K562 (cell line): ENCODE results near the gene C17orf50. TPM values are rescaled to one million over a fixed set of nuclear protein-coding genes. Genes with fewer than 3 reads are reported as not detected.

Experiments
- BCLAF1 ChIP-seq, 2 experiments: fragments of 450-650 bp in 1 of 2; IDR thresholded peaks; 2 replicates each; pipeline ENCODE4 v1.6.1; 2011 to 2017; ENCODE audit warnings: low read depth in 2 of 2, antibody characterized with exemption in 1 of 2, borderline replicate concordance in 1 of 2, low read length in 1 of 2, mild to moderate bottlenecking in 1 of 2, mixed read lengths in 1 of 2; ENCODE audit not compliant: control insufficient read depth in 1 of 2
- JUND ChIP-seq, 2 experiments: IDR thresholded peaks; 2 replicates in 1 of 2; 3 replicates in 1 of 2; pipeline ENCODE4 v1.6.1; 2011; ENCODE audit warnings: borderline replicate concordance in 2 of 2, low read depth in 2 of 2, low read length in 2 of 2, improper control_type of control experiment in 1 of 2, missing biosample characterization in 1 of 2, missing genetic modification characterization in 1 of 2, missing genetic modification reagents in 1 of 2
- LARP7 ChIP-seq: fragments of 450-650 bp; IDR thresholded peaks from 2 replicates; pipeline ENCODE4 v1.6.1; 2016
- MYC ChIP-seq, 2 experiments: fragments of 250-450 bp in 1 of 2; sonication (Bioruptor Pico) in 1 of 2; IDR thresholded peaks; 2 replicates each; pipeline versions ENCODE4 v1.5.1 to v1.6.1; 2012 to 2021; ENCODE audit warnings: low read depth in 2 of 2, borderline replicate concordance in 1 of 2, improper control_type of control experiment in 1 of 2, low read length in 1 of 2, mild to moderate bottlenecking in 1 of 2, moderate library complexity in 1 of 2
- PHF8 ChIP-seq: fragments of 200-600 bp; sonication (generic); IDR thresholded peaks from 2 replicates; pipeline ENCODE4 v1.6.1; 2012; ENCODE audit warnings: mixed run types, mild to moderate bottlenecking, inconsistent platforms, low read length, moderate library complexity, borderline replicate concordance
- RBM34 ChIP-seq: fragments of 200-400 bp; formaldehyde crosslinking; IDR thresholded peaks from 2 replicates; pipeline ENCODE4 v1.6.1; 2018; ENCODE audit warnings: low read length, borderline replicate concordance; ENCODE audit not compliant: insufficient read depth
- TAF1 ChIP-seq: IDR thresholded peaks from 2 replicates; pipeline ENCODE4 v1.6.1; 2011; ENCODE audit warnings: mild to moderate bottlenecking, low read length, moderate library complexity; ENCODE audit not compliant: insufficient read depth, control insufficient read depth, severe bottlenecking; ENCODE audit errors: extremely low read depth
- TOE1 ChIP-seq, 2 experiments: fragments of 450-650 bp in 1 of 2; sonication (generic) in 1 of 2; formaldehyde crosslinking in 1 of 2; IDR thresholded peaks; 2 replicates each; pipeline versions ENCODE4 v1.7.1 to v1.8.0; 2016 to 2022; ENCODE audit warnings: borderline replicate concordance in 2 of 2, mild to moderate bottlenecking in 2 of 2, antibody characterized with exemption in 1 of 2, inconsistent platforms in 1 of 2, low read depth in 1 of 2, missing genetic modification reagents in 1 of 2, moderate library complexity in 1 of 2
- TRIM28 ChIP-seq: fragments of 450-650 bp; IDR thresholded peaks from 2 replicates; pipeline ENCODE4 v1.6.1; 2017
- ZFX ChIP-seq: sonication (generic); formaldehyde crosslinking; IDR thresholded peaks from 2 replicates; pipeline ENCODE4 v1.8.0; 2022; ENCODE audit warnings: mild to moderate bottlenecking, missing genetic modification reagents, moderate library complexity
- ZNF324 ChIP-seq: fragments of 250-450 bp; sonication (Bioruptor Pico); IDR thresholded peaks from 2 replicates; pipeline ENCODE4 v1.4.0; 2020; ENCODE audit warnings: mild to moderate bottlenecking
- ZNF668 ChIP-seq: fragments of 250-450 bp; sonication (Bioruptor Pico); IDR thresholded peaks from 2 replicates; pipeline ENCODE4 v1.8.0; 2022; ENCODE audit warnings: mild to moderate bottlenecking, inconsistent platforms
- ZNF830 ChIP-seq: fragments of 250-450 bp; sonication (Bioruptor Pico); IDR thresholded peaks from 2 replicates; pipeline ENCODE4 v1.5.0; 2021; ENCODE audit warnings: mild to moderate bottlenecking
- polyA plus RNA-seq, 8 experiments: library from polyadenylated mRNA; depleted of rRNA in 4 of 8; stranded (reverse) in 5 of 8; unstranded in 3 of 8; fragments of >200 nt; fragmentation: Nextera tagmentation in 2 of 8; fragmentation: Illumina TruSeq in 1 of 8; extraction: Ambion mirVana in 2 of 8; extraction: Trizol in 1 of 8; gene quantifications; 2 replicates each; pipeline versions ENCODE4 v1.2.1 to v1.2.3, GENCODE V29; 2011 to 2014; ENCODE audit warnings: inconsistent platforms in 1 of 8, missing spikeins in 1 of 8
- total RNA-seq, 7 experiments: library from RNA; depleted of rRNA in 6 of 7; stranded (reverse); fragments of >200 nt in 6 of 7; fragmentation: Illumina TruSeq in 2 of 7; extraction: Trizol in 2 of 7; gene quantifications; 2 replicates each; pipeline versions ENCODE4 v1.2.1 to v1.2.3, GENCODE V29; 2011 to 2021; ENCODE audit warnings: low replicate concordance in 1 of 7
- TF ChIP-seq, protein P1 (sequence below): sonication (generic); formaldehyde crosslinking; IDR thresholded peaks from 2 replicates; pipeline ENCODE4 v1.8.0; 2022; ENCODE audit warnings: mild to moderate bottlenecking, missing genetic modification reagents
- TF ChIP-seq, protein P2 (sequence below): fragments of 250-450 bp; sonication (Bioruptor Pico); IDR thresholded peaks from 2 replicates; pipeline ENCODE4 v1.5.0; 2021; ENCODE audit warnings: mild to moderate bottlenecking, moderate library complexity

The C17orf50 gene
- total and polyA plus RNA-seq, 9 of the 15 experiments (the other 6 are each of a cell fraction or from before 2014, with no cell fraction given) = not detected

- peak; percentile 77 for TF ChIP-seq MYC (IDR thresholded peaks at IDR 0.05; ENCODE audit: low read depth, low read length)
- no peak; the same call in 1 of the 2 replicates for TF ChIP-seq MYC (CRISPR knock-in tag; IDR thresholded peaks at IDR 0.05; ENCODE audit: borderline replicate concordance, low read depth)
- TF ChIP-seq, protein P1, sequence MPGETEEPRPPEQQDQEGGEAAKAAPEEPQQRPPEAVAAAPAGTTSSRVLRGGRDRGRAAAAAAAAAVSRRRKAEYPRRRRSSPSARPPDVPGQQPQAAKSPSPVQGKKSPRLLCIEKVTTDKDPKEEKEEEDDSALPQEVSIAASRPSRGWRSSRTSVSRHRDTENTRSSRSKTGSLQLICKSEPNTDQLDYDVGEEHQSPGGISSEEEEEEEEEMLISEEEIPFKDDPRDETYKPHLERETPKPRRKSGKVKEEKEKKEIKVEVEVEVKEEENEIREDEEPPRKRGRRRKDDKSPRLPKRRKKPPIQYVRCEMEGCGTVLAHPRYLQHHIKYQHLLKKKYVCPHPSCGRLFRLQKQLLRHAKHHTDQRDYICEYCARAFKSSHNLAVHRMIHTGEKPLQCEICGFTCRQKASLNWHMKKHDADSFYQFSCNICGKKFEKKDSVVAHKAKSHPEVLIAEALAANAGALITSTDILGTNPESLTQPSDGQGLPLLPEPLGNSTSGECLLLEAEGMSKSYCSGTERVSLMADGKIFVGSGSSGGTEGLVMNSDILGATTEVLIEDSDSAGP (CRISPR knock-in tag) = no peak
- TF ChIP-seq BCLAF1 (IDR thresholded peaks at IDR 0.05; ENCODE audit: borderline replicate concordance in 1 of 2, control insufficient read depth in 1 of 2, low read depth in 2 of 2, low read length in 1 of 2) = peak in 1 of 2 experiments; percentile 97; a peak in 2 of 4 replicates
- no peak for TF ChIP-seq RBM34
- no peak for TF ChIP-seq LARP7
- TF ChIP-seq PHF8 = peak; percentile 92
- TF ChIP-seq, protein P2, sequence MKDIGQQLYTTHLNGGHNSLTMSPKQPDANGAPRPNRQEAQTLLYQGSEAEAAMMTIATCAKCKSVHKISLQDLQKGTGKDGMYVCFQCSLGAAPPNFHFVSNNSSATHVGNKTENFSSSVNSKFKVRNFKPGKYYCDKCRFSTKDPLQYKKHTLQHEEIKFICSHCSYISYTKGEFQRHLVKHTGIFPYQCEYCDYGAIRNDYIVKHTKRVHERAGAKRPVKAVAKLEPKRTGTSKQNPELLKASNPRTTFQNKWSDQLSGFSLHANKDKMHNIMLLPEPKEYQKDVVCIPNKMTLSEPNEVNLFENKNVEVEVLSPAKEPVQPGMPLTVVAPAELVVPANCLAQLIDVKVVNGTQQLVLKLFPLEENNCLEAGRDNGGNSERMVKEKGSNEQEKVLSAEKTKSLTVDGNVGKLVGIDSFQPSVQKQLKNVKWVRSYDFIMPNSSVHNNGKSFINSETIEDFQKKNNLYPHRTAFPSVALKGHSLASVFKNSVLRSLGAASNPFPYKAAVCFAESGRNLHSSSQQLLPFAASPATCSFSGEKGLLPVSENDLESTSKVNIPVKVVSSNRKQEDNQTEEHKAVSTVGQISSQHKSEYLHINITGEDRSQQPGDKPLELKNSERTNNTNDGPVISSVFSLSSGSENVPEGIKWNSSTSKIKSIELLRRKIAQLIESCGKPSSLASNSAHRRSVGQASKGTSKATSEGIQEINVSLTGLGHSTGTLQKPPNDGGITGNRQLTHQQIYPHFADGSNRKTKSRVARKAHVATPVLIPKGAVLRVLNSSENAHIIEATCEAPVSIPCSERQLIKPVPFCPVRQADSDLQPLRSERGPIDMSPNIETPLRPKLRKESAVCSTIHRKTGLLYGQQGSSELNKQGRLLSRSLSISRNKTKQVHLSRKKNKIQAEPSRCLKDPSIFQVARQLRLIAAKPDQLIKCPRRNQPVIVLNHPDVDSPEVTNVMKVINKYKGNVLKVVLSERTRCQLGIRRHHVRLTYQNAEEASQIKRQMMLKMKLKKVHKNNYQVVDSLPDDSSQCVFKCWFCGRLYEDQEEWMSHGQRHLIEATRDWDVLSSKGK (CRISPR knock-in tag) = no peak
- TF ChIP-seq ZFX = peak; percentile 96
- TF ChIP-seq TAF1 = peak; percentile 99
- peak; percentile 95 for TF ChIP-seq TOE1 (IDR thresholded peaks at IDR 0.05; ENCODE audit: borderline replicate concordance)
- TF ChIP-seq TOE1 (CRISPR knock-in tag; IDR thresholded peaks at IDR 0.05; ENCODE audit: borderline replicate concordance, low read depth) = no peak
- TF ChIP-seq TRIM28 = no peak
- TF ChIP-seq ZNF830 = peak; percentile 75; the same call in 1 of the 2 replicates
- TF ChIP-seq ZNF324 (CRISPR knock-in tag) = no peak
- TF ChIP-seq JUND (IDR thresholded peaks at IDR 0.05; ENCODE audit: borderline replicate concordance, low read depth, low read length) = peak; percentile 99
- TF ChIP-seq JUND (tag; IDR thresholded peaks at IDR 0.05; ENCODE audit: borderline replicate concordance, low read depth, low read length) = peak; percentile 41; the same call in 1 of the 3 replicates
- TF ChIP-seq ZNF668 = no peak
Observed at GRCh38 chr17:35808962-35809854, 48.5 kb downstream of the C17orf50 start, which contains the start of gene TAF15 (continued).
